Fibroblast of the conjunctiva (primary cell): Measurements from ENCODE around the gene EPHA10.

Experiments used
- DNase-seq: peaks from one replicate; pipeline ENCODE4 v3.0.0-alpha.2; 2010; ENCODE audit warnings: low read depth

EPHA10 gene

DNA sequence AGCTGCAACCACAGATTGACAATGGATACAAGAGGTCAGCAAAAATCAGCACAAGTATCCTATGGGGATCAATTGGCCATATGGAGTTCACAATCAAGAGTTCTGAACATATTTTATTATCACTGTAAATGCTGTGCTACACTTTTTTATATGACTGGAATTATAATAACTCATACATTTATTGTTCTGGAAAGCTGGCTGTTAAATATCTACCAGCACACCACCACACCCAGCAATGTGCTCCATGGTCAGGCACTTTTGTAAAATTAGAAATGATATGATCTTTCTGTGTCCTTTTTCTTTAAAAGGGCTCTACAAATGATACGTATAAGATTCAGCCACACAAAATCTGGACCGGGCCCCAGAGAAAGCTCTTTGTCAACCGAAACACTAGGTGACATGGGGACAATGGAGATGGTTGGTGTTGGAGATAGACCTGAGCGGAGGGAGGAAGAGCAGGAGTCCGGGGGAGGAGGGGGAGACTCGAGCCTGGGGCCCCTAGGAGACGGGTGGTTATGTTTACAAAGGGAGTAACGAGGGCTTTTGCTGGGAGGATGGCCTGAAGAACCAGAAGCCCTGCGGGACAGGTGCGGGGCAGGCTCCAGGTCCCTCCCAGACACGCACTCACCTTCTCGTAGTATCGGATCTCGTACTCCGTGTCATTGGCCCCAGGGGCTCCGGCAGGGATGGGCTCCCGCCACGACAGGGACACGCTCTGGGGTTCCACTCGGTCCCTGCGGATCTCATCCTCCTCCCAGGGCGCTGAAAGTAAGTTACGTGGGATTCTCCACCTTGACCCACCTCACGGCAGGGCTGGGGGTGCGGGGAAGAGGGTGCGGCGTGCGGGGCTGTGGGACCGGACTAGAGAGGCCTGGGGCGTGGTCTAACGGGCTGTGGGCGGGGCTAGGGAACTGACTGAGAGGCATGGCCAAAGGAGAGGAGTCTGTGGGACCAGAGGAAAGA lies 30.0 kb downstream of the EPHA10 start:
- no peak for DNase-seq

DNA sequence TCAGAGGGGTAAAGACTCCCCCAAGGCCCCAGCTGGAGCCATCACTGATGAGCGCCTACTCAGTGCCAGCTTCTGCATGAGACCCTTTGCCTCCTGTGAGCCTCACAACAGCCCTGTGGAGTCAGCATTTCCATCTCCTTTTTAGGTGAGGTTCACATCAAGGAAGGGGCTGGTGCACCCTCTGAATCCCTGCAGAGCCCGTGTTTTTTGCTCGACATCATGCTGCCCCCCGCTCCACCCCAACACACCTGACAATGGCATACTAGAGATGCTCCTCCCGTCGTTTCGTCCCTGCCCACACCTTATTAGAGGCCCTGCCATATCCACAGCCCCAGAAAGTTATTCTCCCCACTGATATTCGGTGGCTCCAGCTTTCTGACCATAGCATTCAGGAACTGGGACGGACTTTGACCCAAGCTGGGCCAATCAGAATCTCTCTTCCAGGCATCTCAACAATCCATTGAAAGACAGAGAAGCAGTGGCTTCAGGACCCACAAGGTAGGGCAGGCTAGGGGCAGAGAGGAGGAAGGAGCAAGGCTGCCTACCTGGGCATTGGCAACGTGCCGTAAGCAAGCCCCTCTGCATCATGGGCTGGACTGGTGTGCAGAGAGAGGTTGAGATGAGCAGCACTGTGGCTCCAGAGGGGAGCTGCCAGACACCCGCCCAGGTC lies 32.7 kb downstream of the EPHA10 start:
- no peak for DNase-seq

DNA sequence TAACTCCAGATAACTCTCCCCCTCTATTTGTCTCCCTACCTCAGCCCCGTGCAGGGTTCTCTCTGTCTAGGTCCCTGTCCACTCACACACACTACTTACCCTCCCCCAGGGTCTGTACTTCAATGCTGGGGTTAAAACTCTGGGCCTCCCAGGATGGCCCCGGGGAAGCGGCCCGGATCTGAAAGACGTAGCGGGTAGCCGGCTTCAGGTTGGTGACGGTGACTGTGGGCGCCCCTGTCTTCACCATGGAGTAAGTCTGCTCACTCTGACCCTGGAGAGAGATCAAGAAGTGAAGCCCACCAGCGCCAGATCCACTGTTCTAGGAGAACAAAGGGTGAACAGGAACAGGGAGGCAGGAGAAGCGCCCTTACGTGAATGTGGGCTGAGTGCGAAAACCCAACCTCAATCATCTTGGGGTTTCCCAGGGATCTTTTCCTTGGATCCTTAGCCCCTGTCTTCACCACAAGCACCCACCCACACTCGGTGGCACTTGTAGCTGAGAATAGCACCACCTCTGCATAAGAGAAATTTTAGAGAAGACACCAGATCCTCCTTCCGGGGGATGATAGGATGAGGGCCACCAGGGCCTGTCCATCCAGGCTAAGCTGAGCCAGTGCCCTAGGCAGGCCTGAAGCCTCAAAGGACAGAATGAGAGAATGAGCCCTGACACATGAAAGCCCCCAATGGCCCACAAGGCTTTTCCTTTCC lies 33.5 kb downstream of the EPHA10 start:
- no peak for DNase-seq

DNA sequence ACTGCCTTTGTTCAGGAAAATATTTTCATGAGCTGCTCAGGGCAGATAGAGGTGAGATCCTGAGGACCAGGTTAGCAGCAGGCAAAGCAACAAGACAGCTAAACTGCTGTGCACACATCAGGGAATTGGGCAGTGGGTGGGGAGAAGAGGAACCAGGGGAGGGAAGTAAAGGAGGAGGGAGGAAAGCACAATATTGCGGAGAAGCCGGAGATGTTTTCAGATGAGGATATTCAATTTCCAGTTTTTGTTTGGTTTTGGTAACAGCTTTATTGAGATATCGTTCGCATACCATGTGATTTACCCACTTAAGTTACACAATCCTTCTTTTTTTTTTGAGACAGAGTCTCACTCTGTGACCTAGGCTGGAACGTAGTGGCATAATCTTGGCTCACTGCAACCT lies 34.5 kb downstream of the EPHA10 start:
- DNase-seq: no peak

DNA sequence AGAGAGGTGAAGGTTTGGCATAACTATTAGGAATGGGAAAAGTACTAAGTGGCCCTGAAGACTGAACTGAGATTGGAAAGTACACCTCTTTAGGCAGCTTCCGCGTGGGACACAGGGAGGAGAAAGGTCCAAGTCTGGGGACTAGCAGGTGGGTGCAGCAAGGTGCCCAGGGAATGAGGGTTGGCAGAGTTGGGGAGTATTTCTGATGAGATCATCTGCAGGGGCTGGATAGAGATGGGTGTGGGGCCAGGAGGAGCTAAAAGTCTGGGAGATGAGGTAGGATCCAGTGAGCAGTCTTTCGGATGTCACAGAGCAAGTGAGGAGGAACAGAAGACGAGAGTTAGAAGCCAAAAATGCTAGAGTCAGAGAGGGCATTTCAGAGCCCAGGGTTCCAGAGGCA lies 36.5 kb downstream of the EPHA10 start:
- DNase-seq: no peak

DNA sequence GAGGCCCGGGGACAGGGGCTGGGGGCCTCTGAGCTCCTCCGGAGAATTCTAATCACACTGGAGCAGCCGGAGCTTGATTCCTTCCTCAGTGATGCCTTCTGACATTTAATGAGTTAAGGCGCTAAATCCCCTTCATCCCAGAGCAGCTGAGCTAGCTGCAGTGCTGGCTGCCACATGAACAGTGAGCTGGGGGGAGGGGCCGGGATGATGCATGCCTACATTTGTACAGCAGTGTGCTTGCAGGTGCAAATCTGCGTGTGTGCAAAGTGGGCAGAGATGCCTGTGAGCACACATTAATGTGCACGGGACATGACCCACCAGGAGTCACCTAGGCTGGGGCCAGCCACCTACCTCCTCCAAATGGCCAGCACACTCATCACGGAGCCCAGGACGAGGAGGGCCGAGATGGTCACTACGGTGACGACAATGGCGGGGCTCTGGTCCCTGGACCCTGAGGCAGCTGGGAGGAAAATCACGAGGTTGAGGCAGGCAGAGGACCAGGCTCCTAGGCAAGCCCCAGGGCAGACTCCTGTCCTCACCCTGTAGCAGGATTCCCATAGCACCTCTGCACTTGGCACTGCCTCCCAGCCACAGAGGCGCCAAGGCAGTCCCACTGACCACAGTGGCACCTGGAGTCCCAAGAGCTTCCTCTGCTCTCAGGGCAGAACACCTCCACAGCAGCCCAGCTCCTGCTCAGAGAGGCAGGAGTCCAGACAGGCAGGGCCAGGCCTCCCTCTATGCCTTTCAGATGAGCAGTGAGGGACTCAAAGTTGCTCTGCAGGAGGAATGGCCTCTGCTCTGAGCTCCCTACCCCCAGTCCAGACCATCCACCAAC lies 38.0 kb downstream of the EPHA10 start:
- no peak for DNase-seq

DNA sequence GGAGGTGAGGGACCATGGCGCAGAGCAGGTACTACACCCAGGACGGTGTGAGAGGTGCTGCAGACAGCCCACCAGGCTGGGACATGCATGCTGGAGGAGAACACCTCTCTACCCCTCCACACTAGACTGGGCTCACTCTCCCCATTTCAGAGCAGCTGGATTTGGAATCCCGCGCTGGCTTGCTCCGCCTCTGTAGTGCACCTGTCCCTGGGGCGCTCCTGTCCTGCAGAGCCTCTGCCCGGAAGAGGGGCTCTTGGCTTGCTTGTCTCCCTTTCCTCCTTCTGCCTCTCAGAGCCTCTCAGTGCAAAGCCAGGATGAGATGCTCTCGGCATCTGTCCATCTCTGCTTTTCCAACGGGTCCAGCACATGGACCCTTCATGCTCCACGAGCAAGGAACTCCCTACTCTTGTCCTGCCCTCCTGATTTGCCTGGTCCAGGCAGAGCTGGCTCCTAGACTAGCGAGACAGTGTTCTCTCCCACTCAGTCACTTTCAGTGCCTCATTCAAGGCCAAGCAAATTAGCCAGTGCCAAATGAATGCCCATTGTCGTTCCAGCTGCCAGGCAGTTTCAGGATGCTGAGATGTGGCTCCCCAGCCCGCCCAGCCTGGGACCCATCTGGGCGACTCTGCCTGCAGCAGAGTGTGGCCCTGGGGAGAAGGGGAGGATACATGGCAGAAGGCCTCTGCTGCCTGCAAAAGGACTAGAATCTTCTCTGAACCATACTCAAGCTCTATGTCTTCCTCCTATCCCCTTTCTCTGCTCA lies 38.9 kb downstream of the EPHA10 start:
- no peak for DNase-seq

DNA sequence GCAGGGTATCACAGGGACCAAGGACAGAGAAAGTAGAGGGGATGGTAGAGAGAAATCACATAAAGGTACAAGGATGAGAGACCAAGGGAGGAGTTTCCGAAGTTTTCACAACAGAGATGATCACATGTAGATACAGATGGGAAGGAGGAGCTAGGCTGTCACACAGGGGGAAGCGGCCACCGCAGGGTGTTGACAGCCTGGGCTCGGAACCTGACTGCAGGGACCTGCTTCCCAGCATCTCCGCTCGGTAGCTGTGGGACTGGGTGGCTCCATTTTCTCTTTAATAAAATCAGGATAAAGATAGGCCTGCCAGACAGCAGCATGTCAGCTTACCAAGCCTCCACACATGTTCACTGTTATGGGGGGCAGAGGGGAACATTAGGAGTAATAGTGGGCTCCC lies 40.3 kb downstream of the EPHA10 start:
- DNase-seq: no peak

DNA sequence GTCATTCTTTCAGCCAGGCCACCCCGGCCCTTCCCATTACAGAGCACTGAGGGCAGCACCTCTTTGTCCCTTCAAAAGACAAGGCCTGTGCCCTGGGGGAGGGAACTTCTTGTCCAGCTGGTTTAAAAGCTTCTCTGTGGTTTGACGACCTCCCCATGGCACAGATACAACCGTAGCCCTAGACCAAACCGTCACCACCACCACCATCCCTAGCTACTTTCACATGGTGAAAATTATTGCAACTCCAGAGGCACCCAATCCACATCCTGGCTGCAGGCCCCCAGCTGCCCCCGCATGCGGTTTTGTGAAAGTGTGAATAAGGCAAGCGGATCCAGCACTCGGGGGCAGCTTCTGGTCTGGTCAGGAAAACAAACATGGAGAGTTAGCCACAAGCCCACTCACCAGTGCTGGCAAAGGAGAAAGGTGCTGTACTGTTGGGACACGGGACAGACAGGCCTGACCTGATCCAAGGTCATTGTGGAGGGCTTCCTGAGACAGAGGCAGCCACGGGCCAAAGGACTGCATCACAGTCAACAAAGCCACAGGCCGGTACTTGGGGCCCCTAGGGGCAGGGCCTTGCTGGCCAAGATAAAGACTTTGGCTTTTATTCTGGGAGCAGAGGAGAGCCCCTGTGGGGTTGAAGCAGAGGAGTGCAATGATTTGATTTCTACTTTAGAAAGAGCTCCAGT lies 41.4 kb downstream of the EPHA10 start:
- DNase-seq: no peak

DNA sequence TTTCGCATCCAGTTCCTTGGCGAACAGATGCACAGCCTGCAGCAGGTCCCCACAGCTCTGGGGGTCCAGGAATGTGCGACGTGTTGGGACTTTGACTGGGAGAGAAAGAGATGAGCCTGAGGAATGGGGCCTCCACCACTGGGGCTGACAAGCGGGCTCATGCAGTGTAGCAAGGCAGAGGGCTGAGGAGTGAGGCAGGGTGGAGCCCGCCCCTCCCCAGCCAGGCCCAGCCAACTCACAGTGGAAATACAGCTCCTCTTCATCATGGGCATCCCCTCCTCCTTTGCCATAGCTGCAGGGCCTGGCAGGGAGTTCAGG lies 41.9 kb downstream of the EPHA10 start:
- no peak for DNase-seq

DNA sequence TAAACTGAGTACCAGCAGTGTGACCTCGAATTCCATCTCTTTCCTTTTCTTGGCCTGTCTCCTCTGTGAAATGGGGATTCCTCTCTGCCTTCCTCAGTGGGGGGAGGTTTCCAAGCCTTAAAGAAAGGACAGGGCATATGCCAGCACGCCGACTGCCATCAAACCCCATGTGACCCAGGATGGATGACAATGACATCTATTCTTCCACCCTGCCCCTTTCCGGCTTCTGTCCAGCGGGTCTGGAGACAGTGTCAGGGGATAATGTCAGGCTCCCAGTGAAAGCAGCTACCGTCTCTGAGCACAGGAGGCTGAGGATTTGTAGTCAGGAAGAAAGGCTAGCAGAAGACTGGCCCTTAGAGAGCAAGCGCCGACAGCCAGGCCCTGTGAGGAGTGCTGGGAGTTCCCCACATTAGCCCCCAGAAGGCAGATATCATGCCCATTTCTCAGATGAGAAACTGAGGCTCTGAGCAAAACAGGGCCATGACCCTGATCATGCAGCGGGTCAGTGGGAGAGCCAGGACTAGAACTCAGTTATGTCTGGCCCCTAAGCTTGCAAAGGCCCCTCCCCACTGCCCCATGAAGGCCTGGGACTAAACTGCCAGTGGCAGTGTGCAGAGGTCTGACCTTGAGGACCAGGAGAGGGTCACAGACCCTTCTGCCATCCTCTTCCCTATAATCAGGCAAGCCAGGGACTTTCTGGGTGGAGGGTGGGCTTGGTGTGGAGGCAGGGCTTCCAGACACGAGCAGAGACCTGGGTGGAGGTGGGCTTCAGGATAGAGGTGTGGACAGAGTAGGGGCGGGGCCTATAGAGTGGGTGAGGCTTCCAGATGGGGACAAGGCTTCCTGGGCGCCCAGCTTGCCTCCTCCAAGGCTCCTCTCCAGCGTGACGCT lies 42.5 kb downstream of the EPHA10 start:
- DNase-seq: no peak

DNA sequence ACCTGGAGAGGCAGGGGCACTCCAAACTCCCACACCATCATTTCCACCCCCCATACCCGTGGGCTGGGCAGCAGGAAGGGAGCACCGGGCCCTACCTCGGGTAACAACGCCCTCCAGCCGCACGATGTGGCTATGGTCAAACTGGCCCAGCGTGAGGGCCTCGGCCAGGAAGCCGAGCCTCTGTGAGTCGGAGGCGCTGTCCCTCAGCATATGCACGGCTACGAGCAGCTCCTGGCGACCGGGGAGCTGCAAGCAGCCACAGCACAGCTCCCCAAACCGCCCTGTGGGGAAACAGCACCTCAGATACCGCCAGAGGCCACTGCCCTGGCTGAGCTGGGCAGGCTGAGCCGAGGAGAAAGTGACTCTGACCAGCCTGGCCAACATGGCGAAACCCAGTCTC lies 43.4 kb downstream of the EPHA10 start:
- no peak for DNase-seq

DNA sequence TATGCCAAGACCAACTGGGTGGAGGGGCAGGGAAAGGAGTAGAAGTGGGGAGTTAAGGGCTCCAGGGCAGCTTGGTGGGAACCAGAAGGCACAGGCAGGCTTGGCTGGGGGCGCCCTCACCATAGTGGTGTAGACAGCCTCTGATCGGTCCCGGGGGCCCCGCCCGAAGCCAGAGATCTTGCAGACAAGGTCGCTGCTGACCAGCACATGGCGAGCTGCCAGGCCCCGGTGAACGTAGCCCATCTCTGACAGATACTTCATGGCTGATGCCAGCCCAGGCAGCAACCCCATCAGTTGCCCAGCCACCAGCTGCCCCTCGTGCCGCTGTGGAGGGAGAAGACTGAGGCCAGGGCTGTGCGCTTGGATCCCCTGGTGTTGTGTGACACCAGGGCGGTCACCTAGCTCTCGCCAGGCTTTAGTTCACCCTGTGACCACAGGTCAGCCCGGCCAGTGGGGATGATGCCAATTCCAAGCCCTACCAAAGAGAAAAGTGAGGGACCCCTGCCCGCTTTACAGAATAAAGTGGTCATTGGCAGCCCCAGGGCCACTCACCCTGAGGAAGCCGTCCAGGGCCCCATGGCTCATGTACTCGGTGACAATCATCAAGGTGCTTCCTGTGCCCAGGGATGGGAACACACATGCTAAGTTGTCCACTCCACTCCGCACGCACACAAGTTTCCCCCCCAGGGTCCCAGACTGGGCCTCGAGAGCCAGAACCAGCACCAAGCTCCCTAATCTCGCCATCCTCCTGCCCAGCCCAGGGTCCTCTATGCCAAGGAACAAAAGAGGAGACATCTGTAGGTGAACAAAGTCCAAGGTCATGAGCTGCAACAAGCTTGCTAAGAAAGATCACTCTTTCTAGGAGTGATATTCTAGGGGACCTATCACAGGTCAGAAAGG lies 44.4 kb downstream of the EPHA10 start:
- no peak for DNase-seq

DNA sequence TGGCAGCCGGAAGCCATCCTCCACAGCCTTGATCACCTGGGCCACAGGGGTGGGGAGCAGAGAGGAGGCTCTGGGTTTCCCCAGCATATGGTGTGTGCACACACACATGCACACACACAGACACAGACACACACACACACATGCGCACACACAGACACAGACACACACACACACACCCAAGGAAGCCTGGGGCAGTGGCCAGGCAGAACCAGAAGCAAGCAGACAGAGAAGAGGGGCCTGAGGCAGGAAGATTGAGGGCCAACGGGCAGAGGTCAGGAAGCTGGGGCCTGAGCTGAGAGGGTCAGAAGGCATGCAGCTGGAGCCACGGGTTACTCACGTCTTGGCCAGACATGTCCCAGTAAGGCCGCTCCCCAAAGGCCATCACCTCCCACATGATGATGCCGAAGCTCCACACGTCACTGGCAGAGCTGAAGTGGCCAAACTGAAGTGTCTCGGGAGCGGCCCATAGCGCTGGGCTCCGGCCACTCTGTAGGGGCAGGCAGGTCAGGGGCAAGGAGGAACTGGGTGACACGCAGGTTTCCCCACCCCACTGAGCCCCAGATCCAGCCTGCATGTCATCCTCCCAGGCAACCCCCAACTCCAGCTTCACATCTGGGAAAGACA lies 45.2 kb downstream of the EPHA10 start:
- DNase-seq: no peak

DNA sequence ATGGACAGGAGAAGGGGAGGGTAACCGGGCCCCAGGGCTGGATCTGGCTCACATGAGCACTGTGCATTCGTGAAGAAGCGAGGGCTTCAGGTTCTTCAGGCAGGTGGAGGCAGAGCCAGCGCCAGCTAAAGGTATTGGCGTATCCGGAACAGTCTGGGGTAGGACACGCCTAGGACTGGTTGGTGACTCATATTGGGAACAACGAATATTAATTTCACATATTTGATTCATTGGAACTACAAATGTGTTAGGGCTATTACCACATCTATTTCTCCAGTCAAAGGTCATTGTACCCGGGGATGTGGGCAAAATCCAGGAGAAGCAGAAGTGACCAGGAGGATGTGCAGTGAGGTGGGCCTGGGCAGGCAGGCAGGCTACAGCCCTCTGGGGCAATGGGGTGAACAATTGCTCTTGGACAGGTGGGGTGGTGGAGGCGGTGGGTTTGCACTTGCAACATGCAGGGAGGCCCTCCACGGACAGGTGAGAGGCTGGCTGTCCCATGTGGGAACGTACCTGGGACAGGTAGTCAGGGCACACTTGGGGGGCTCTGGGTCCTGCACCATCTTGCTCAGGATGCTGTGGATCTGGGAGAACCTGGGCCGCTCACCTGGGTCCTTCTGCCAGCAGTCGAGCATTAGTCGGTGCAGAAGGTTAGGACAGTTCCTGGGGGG lies 45.9 kb downstream of the EPHA10 start:
- no peak for DNase-seq

DNA sequence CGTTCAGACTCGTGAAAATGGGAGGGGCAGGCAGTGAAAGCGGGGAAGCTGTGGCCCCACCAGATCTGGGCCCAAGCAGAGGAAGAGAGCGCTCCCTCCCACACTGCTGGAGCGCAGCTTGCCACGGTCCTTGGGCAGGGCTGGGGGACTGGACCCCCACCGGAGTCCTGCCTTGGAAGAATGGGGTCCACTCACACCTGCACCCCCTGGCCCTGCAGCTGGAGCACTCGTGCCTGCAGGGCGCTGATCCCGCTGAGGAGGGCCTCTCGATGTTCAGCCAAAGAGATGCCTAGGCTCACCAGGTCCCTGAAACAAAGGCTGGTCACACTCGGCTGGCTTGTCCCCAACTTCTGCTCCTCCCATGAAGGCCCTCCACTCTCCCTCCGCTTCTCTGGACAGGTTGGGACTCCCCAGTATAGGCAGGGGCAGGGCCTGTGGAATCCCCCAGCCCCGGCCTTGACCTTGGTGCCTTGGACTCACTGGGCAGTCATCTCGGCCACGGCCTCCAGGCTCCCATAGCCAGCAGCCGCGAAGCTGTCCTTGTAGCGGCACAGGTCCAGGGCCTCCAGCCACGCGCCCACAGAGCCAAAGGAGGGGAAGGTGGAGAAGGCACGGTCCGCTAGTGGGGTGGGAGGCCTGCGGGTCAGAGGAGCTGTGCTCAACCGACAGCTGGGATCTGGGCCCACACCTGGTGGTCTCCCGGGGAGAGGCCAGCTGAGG lies 46.6 kb downstream of the EPHA10 start:
- DNase-seq: no peak

DNA sequence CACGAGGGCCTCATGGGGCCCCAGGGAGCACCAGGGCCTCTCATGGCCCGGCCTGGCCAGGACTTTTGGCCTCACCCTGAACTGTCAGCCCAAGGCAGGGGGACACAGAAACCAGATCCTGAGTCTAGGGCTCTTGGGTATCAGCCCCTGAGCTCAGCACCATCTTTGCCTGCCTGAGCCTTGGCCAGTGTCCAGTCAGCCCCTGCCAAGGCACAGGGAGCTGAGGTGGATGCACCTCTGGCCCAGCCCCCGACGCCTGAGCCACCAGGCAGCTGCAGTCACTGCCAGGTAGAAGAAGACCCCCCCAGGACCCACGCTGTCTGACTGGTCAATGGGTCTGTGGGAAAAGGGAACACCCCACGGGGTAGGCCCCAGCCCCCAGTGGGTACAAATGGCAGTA lies 47.3 kb downstream of the EPHA10 start:
- DNase-seq: no peak
